Activated naive CD4-positive, alpha-beta T cell treated with anti-CD3 and anti-CD28 coated beads for 36 hours (primary cell): ENCODE results near the gene PCDHGC4. TPM values are rescaled to one million over a fixed set of nuclear protein-coding genes. Genes with fewer than 3 reads are reported as not detected.
A peak's percentile ranks its signal among the peaks of the same experiment; 100 is the strongest.

ENCODE experiments used
- CTCF ChIA-PET: fragments of 350-600 bp; sonication (Branson Sonifier 250); formaldehyde crosslinking; loops from one replicate; lab custom pipeline; 2021; ENCODE audit warnings: antibody characterized with exemption; lab: Charles Lee
- DNase-seq: peaks from one replicate; pipeline ENCODE4 v3.0.0-alpha.2; 2020
- H3K27ac Mint-ChIP-seq: one replicate; pipeline ENCODE4 v1.8.0; 2021; ENCODE audit warnings: mild to moderate bottlenecking, mixed read lengths
- H3K27me3 Mint-ChIP-seq: one replicate; pipeline ENCODE4 v1.8.0; 2021; ENCODE audit warnings: low read depth, mixed read lengths
- H3K36me3 Mint-ChIP-seq: one replicate; pipeline ENCODE4 v1.8.0; 2021; ENCODE audit warnings: low read depth, mixed read lengths
- H3K4me1 Mint-ChIP-seq: one replicate; pipeline ENCODE4 v1.8.0; 2021; ENCODE audit warnings: low read depth, mixed read lengths
- H3K4me3 Mint-ChIP-seq: one replicate; pipeline ENCODE4 v1.8.0; 2021; ENCODE audit warnings: mild to moderate bottlenecking, moderate library complexity, mixed read lengths
- H3K9me3 Mint-ChIP-seq: one replicate; pipeline ENCODE4 v1.8.0; 2021; ENCODE audit warnings: mixed read lengths
- intact Hi-C: fragments of 100-400 bp; cut with micrococcal nuclease; formaldehyde crosslinking; loops from one replicate; pipeline ENCODE4 v1.15.1; 2023
- total RNA-seq, 2 experiments: library from RNA; stranded (reverse); gene quantifications; one replicate each; pipeline ENCODE4 v1.2.3, GENCODE V29; 2021

Gene PCDHGC4
- total RNA-seq, 2 experiments from 2014 or later: not detected

DNA sequence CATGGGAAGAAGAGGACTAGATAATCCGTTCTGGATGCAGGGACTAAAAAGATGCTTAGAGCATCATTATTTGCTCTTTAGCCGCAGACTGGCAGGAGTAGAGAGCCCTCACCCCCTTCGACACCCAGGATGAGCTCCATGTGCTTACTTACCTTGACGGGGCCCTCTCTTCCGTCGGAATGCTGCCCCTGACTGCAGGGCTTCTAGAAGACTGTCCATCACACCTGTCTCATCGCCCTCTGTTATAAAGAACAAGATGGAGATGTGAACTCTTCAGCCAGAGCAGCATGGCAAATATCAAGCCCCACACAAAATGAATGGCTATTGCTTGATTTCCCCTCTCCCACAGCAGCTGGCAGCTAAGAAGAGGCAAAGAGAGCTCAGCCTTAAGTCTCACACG lies 39.2 kb downstream of the PCDHGC4 start:
- Mint-ChIP-seq H3K36me3 (peaks cover 63% of the 10 kb centered on the region), H3K9me3 (no peaks in the 10 kb centered on the region), H3K4me3 (no peak overlapping the region), H3K27ac (no peak overlapping the region), H3K27me3 (no peaks in the 10 kb centered on the region), H3K4me1 (peaks cover 32% of the 10 kb centered on the region)
- intact Hi-C loops: loop anchor here (1.0 to 10.0 kb wide), 7 partner anchors 49 to 439 kb away; partner anchors contain the start of genes DIAPH1, PCDHGA11, PCDHGA12 and PCDHGC3
- CTCF ChIA-PET: interaction anchor here (0.5 to 7.5 kb wide), 24 partner anchors 10 to 205 kb away, joined by 3 to 96 read pairs (median 5); partner anchors contain the start of genes PCDHGA1, PCDHGA10, PCDHGA11 and PCDHGA12
- no peak for DNase-seq

DNA sequence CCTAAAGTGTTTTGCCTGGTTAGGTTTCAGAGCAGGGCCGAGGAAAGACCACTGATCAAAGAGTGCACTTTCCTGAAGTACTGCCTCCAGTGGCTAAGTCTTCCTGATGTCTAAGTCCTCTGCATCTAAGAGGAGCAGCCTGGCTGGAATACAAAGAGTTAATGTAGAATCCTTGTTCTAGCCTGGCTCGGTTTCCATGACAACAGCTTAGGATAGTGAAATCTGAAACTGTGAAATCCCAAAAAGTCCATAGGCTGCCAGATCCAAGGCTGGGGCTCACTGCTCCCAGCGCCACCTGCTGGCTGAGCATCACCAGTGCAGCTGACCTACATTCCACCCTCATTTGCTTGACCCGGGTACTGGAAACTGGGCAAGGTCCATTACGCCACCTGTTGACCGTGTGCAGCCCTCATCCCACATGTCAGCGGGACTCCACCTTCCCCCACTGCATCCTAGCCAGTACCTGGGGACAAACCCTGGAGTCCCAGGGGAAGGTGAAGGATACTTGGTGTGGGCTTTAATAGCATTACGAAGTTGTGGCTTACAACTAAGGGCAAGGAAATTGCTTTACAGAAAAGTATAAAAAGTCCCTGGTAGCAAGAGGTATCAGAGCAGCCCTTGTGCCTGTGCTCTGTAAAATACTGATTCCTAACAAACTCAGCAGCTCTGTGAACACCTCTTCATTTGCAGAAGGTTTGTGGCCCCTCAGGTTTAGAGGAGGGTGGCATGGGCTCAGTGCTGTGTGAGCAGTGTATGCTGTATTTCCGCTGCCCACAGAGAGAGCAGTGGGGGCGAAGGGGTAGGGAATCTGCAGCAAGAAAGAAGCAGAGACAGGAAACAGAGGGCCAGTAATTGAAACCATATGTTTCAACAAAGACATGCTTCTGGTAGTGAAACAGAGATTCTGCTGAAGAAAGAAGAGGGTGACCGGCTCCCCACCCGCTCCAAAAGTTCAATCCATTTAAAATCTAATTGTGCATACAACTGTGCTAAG lies 40.1 kb downstream of the PCDHGC4 start:
- H3K4me1 Mint-ChIP-seq: peaks cover 32% of the 10 kb centered on the region
- H3K36me3 Mint-ChIP-seq: peaks cover 56% of the 10 kb centered on the region
- no peak overlapping the region for H3K27ac Mint-ChIP-seq
- no peak overlapping the region for H3K4me3 Mint-ChIP-seq
- DNase-seq: peak; percentile 57
- no peaks in the 10 kb centered on the region for H3K9me3 Mint-ChIP-seq
- H3K27me3 Mint-ChIP-seq: no peaks in the 10 kb centered on the region
- CTCF ChIA-PET: interaction anchor here (0.5 to 7.5 kb wide), 22 partner anchors 9 to 205 kb away, joined by 3 to 96 read pairs (median 5); partner anchors contain the start of genes PCDHGA10, PCDHGA12, PCDHGA9 and PCDHGC3
- intact Hi-C loops: loop anchor here (1.0 to 10.0 kb wide), 7 partner anchors 50 to 440 kb away; partner anchors contain the start of genes DIAPH1, PCDHGA11, PCDHGA12 and PCDHGC3

DNA sequence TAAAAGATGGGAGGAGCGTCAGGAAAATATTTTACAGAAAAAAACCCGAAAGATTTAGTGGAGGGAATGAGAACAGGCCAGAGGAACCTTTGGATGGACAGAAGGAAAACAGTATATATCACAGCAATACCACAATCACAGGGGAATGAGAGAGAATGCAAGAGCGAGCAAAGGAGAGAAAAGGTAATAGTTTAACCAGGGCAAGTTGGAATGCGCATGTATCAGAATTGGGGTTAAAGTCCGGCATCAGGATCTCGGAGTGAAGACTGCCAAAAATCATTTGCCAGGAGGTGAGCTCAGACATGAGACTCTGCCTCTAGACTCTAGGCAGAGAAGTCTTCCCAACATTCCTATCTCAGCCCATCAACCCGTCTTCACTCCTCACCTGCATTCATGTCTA lies 40.8 kb downstream of the PCDHGC4 start:
- intact Hi-C loops: loop anchor here (2.0 to 10.0 kb wide), 2 partner anchors 51 to 441 kb away; partner anchors contain the start of gene PCDHGC3
- no peaks in the 10 kb centered on the region for H3K9me3 Mint-ChIP-seq
- peaks cover 30% of the 10 kb centered on the region for H3K4me1 Mint-ChIP-seq
- DNase-seq: no peak
- no peaks in the 10 kb centered on the region for H3K27me3 Mint-ChIP-seq
- no peak overlapping the region for H3K4me3 Mint-ChIP-seq
- peaks cover 49% of the 10 kb centered on the region for H3K36me3 Mint-ChIP-seq
- CTCF ChIA-PET: interaction anchor here (1.1 to 7.5 kb wide), 7 partner anchors 12 to 205 kb away, joined by 3 to 96 read pairs (median 8); partner anchors contain the start of genes PCDHGA11, PCDHGA12, PCDHGC3 and TAF7
- no peak overlapping the region for H3K27ac Mint-ChIP-seq

DNA sequence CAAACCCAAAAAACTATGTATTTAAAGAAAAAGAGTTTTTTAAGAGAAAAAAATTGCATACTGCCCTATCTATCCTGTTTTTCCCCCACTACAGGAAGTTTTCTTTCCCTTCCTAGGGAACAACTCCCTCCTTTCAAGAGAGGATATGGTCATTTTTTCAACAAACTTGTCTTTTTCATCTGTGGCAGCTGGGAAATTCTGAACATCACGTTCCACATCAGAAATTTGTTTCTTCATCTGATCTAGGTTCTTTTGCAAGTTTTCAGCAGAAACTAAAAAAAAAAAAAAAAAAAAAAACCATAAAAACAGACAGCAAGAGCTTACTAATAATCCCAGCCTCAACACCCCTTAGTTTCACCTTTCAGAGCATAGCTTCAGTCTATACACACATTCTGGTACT lies 42.6 kb downstream of the PCDHGC4 start:
- no peak for DNase-seq
- CTCF ChIA-PET: interaction anchor here (0.7 to 2.4 kb wide), 6 partner anchors 30 to 114 kb away, joined by 3 to 9 read pairs (median 6); partner anchors contain the start of genes PCDHGA10 and PCDHGA12
- no peak overlapping the region for H3K4me3 Mint-ChIP-seq
- H3K9me3 Mint-ChIP-seq: no peaks in the 10 kb centered on the region
- H3K36me3 Mint-ChIP-seq: peaks cover 38% of the 10 kb centered on the region
- no peaks in the 10 kb centered on the region for H3K27me3 Mint-ChIP-seq
- H3K27ac Mint-ChIP-seq: no peak overlapping the region
- intact Hi-C loops: loop anchor here (10.0 kb wide), 1 partner anchor 443 kb away; no protein-coding TSS in a partner anchor
- H3K4me1 Mint-ChIP-seq: peaks cover 14% of the 10 kb centered on the region

DNA sequence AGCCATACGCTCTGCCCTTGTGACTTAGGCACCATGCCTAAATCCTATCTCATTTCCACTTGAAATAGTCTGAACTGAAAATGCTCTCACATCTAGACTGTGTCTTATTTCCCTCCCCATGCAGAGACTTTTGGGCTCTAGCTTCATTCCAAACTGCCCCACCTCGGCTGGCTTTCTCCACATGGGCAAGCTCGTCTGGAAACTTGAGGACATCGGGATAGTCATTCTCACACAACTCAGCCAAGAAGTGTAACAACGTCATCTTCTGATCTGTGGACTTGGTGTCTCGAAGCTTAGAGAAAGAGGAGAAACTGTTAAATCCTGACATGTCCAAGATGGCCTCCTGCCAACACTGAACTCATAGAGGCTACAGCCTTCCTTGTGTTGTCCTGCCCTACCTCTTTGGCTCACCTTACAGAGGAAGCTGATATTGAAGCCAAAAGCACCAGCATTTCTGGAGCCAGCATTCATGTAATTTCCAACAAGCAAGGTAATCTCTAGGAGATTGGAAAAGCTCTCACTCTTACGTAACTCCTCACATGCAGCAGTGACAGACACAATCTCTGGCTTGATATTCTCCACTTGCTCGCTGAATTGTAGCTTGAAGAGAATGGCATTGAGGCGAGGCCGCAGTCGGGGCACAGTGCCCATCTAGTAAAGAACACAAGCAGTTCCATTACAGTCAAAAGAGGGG lies 43.6 kb downstream of the PCDHGC4 start:
- Mint-ChIP-seq H3K36me3 (peaks cover 37% of the 10 kb centered on the region), H3K27ac (peak overlapping the region; percentile 24), H3K4me3 (no peak overlapping the region), H3K27me3 (no peaks in the 10 kb centered on the region), H3K9me3 (no peaks in the 10 kb centered on the region), H3K4me1 (peaks cover 4% of the 10 kb centered on the region)
- CTCF ChIA-PET: interaction anchor here (0.7 to 1.5 kb wide), 7 partner anchors 22 to 123 kb away, joined by 3 to 6 read pairs (median 4); partner anchors contain the start of genes PCDHGA10 and PCDHGA12
- DNase-seq: no peak
- intact Hi-C loops: loop anchor here (10.0 kb wide), 1 partner anchor 444 kb away; no protein-coding TSS in a partner anchor

DNA sequence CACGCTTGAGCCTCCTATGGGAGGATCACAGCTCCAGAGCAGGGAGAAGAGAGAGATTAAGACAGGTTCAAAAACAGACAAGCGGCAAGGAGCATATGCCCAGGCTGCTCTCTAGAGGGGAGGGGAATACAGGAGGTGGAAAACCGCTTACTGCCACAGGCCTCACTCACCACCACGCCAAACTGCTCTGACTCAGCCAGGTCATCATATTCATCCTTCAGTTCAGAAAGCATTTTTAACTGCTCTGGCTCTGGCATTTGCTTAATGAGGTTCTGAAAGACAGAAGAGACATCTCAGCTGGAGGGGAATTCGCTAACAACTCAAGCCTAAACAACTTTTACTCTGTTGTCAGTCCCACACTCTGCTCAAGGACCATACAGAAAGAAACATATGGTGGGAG lies 44.2 kb downstream of the PCDHGC4 start:
- intact Hi-C loops: loop anchor here (10.0 kb wide), 1 partner anchor 444 kb away; no protein-coding TSS in a partner anchor
- CTCF ChIA-PET: interaction anchor here (0.7 to 1.2 kb wide), 5 partner anchors 22 to 123 kb away, joined by 3 to 4 read pairs (median 3); no protein-coding TSS in a partner anchor
- no peaks in the 10 kb centered on the region for H3K27me3 Mint-ChIP-seq
- no peaks in the 10 kb centered on the region for H3K9me3 Mint-ChIP-seq
- H3K4me3 Mint-ChIP-seq: no peak overlapping the region
- peaks cover 36% of the 10 kb centered on the region for H3K36me3 Mint-ChIP-seq
- peak overlapping the region; percentile 24 for H3K27ac Mint-ChIP-seq
- peaks cover 4% of the 10 kb centered on the region for H3K4me1 Mint-ChIP-seq
- no peak for DNase-seq

DNA sequence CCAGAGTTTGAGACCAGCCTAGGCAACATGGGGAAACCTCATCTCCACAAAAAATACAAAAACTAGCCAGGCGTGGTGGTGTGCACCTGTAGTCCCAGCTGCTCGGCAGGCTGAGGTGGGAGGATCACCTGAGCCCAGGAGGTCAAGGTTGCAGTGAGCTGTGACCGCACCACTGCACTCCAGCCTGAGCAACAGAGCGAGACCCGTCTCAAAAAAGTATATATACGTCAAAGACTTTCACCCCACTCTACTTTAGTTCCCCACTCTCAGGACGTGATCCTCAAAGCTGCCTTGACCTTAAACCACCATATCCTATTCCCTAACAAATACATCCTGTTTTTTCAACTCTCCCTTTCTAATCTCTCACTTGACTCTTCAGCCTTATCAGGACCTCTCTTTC lies 45.0 kb downstream of the PCDHGC4 start:
- H3K36me3 Mint-ChIP-seq: peaks cover 34% of the 10 kb centered on the region
- H3K9me3 Mint-ChIP-seq: no peaks in the 10 kb centered on the region
- no peak for DNase-seq
- H3K27ac Mint-ChIP-seq: no peak overlapping the region
- CTCF ChIA-PET: interaction anchor here (1.2 kb wide), 1 partner anchor 34 kb away, joined by 3 read pairs; no protein-coding TSS in a partner anchor
- H3K27me3 Mint-ChIP-seq: no peaks in the 10 kb centered on the region
- intact Hi-C loops: loop anchor here (10.0 kb wide), 1 partner anchor 445 kb away; no protein-coding TSS in a partner anchor
- H3K4me3 Mint-ChIP-seq: no peak overlapping the region
- peaks cover 4% of the 10 kb centered on the region for H3K4me1 Mint-ChIP-seq

DNA sequence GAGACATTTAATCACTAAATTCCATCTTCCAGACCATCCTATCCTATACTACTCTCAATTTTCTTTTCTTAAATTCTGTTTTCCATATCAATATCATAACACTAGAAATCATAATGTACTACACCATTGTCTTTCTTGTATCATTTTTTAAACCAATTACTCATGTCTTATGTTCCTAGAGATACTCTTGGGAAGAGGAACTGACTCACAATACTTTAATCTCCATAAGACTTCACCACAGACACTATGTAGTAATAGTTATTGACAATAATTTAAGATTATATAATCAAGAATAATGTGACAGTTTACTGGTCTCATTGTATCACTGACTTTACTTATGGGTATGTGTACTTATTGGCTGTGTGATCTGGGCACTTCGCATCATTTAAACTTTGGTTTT lies 47.9 kb downstream of the PCDHGC4 start:
- CTCF ChIA-PET: interaction anchor here (0.9 to 5.3 kb wide), 2 partner anchors 9 to 102 kb away, joined by 3 to 25 read pairs; partner anchors contain the start of gene PCDHGA12

DNA sequence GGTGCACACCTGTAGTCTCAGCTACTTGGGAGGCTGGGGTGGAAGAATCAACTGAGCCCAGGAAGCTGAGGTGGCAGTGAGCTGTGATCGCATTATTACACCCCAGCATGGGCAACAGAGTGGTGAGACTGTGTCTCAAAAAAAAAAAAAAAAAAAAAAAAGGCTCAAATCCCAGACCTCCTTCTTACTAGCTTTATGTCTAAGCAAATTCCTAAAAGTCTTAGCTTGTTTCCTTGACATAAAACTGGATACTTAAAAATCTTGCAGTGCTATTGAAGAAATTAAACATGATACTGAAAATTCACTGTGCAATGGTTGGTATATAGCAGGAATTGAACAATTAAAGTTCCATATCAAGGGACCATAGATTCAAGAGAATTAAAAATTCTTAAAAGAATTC lies 49.1 kb downstream of the PCDHGC4 start:
- no peak for DNase-seq
- Mint-ChIP-seq H3K27me3 (no peaks in the 10 kb centered on the region), H3K9me3 (no peaks in the 10 kb centered on the region), H3K4me3 (no peak overlapping the region), H3K36me3 (peaks cover 19% of the 10 kb centered on the region), H3K27ac (peak overlapping the region; percentile 11), H3K4me1 (no peaks in the 10 kb centered on the region)
- CTCF ChIA-PET: interaction anchor here (0.7 to 5.3 kb wide), 6 partner anchors 10 to 130 kb away, joined by 3 to 25 read pairs (median 4); no protein-coding TSS in a partner anchor
- intact Hi-C loops: no loop called here

More for the DNA sequence above, 47.9 kb downstream of the PCDHGC4 start:
- Mint-ChIP-seq H3K27me3 (no peaks in the 10 kb centered on the region), H3K4me3 (no peak overlapping the region), H3K9me3 (no peaks in the 10 kb centered on the region), H3K4me1 (no peaks in the 10 kb centered on the region), H3K36me3 (peaks cover 23% of the 10 kb centered on the region), H3K27ac (no peak overlapping the region)
- no peak for DNase-seq
- intact Hi-C loops: no loop called here

DNA sequence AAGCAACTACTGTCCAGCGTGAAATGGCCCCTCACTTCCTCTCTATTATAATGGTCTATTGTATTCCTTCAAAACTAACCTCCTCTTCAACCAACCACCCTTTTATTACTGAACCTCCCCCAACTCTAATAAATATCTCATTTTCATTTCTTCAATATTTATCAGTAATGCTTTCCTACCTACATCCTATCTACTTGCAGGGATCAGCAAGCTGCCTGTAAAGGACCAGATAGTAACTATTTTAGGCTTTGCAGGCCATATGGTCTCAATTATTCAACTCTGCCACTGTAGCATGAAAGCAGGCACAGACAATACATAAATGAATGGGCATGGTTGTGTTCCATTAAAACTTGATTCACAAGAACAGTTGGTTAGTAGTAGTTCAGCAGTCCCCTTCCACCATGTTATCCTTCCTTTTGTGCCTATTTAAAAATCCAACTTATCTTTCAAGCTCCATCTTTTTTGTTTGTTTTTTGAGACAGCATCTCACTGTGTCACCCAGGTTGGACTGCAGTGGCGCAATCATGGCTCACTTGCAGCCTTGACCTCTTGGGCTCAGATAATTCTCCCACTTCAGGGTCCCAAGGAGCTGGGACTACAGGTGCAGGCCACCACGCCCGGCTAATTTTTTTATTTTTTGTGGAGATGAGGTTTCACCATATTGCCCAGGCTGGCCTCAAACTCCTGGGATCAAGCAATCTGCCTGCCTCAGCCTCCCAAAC lies 49.8 kb downstream of the PCDHGC4 start:
- Mint-ChIP-seq H3K27ac (no peak overlapping the region), H3K27me3 (no peaks in the 10 kb centered on the region), H3K36me3 (peaks cover 22% of the 10 kb centered on the region), H3K4me1 (no peaks in the 10 kb centered on the region), H3K4me3 (no peak overlapping the region), H3K9me3 (no peaks in the 10 kb centered on the region)
- intact Hi-C loops: no loop called here
- CTCF ChIA-PET: interaction anchor here (1.0 to 5.3 kb wide), 5 partner anchors 11 to 138 kb away, joined by 3 to 25 read pairs (median 4); no protein-coding TSS in a partner anchor
- DNase-seq: no peak
